Keratinocyte (primary cell): ENCODE results near the gene ATPAF2. TPM values are rescaled to one million over a fixed set of nuclear protein-coding genes. Genes with fewer than 3 reads are reported as not detected.

Source experiments
- DNase-seq: peaks from one replicate; pipeline ENCODE4 v3.0.0-alpha.2; 2011; ENCODE audit warnings: low read depth, missing footprints, low spot score
- FAIRE-seq: peaks from 2 replicates; lab custom pipeline; 2011; peaks lifted over from hg19 to GRCh38; lab: Jason Lieb, UNC
- H2AFZ ChIP-seq: 2 replicates; pipeline ENCODE4 v1.6.0; 2012; ENCODE audit warnings: low read length, control low read depth, inconsistent platforms; ENCODE audit not compliant: control insufficient read depth
- H3K27ac ChIP-seq: 2 replicates; pipeline ENCODE4 v1.5.1; 2011; ENCODE audit warnings: low read length; ENCODE audit not compliant: control insufficient read depth, insufficient read depth
- H3K27me3 ChIP-seq: 3 replicates; pipeline ENCODE4 v1.6.0; 2011; ENCODE audit warnings: low read length; ENCODE audit not compliant: control insufficient read depth, insufficient read depth; ENCODE audit errors: extremely low read depth
- H3K36me3 ChIP-seq, 2 experiments: 2 replicates in 1 of 2; 3 replicates in 1 of 2; pipeline ENCODE4 v1.5.1; 2011; ENCODE audit warnings: low read length in 2 of 2, mild to moderate bottlenecking in 1 of 2; ENCODE audit not compliant: control insufficient read depth in 2 of 2, insufficient read depth in 2 of 2; ENCODE audit errors: extremely low read depth in 1 of 2
- H3K4me1 ChIP-seq: 3 replicates; pipeline ENCODE4 v1.5.1; 2011; ENCODE audit warnings: low read length; ENCODE audit not compliant: control insufficient read depth, insufficient read depth; ENCODE audit errors: extremely low read depth
- H3K4me2 ChIP-seq: 3 replicates; pipeline ENCODE4 v1.6.0; 2011; ENCODE audit warnings: low read depth, low read length; ENCODE audit not compliant: control insufficient read depth, insufficient read depth; ENCODE audit errors: extremely low read depth
- H3K4me3 ChIP-seq, 3 experiments: fragments of 200-600 bp in 1 of 3; sonication (generic) in 1 of 3; 2 replicates in 2 of 3; 3 replicates in 1 of 3; pipeline ENCODE4 v1.5.1; 2011 to 2016; ENCODE audit warnings: low read length in 3 of 3, mild to moderate bottlenecking in 3 of 3, control low read depth in 2 of 3, inconsistent platforms in 1 of 3, low read depth in 1 of 3, mixed read lengths in 1 of 3, mixed run types in 1 of 3, moderate library complexity in 1 of 3; ENCODE audit not compliant: control insufficient read depth in 2 of 3, insufficient read depth in 2 of 3; ENCODE audit errors: extremely low read depth in 1 of 3
- H3K79me2 ChIP-seq: 2 replicates; pipeline ENCODE4 v1.6.0; 2012; ENCODE audit warnings: low read length; ENCODE audit not compliant: control insufficient read depth, insufficient read depth
- H3K9ac ChIP-seq: 3 replicates; pipeline ENCODE4 v1.6.0; 2011; ENCODE audit warnings: low read length; ENCODE audit not compliant: control insufficient read depth, insufficient read depth; ENCODE audit errors: extremely low read depth
- H3K9me1 ChIP-seq: 3 replicates; pipeline ENCODE4 v1.6.0; 2011; ENCODE audit warnings: low read length; ENCODE audit not compliant: control insufficient read depth, insufficient read depth; ENCODE audit errors: extremely low read depth
- H3K9me3 ChIP-seq: 2 replicates; pipeline ENCODE4 v1.5.1; 2012; ENCODE audit warnings: low read depth, low read length; ENCODE audit not compliant: control insufficient read depth
- H4K20me1 ChIP-seq: 3 replicates; pipeline ENCODE4 v1.6.0; 2011; ENCODE audit warnings: low read length; ENCODE audit not compliant: control insufficient read depth, insufficient read depth; ENCODE audit errors: extremely low read depth
- CTCF ChIP-seq, 3 experiments: IDR thresholded peaks in 1 of 3; conservative IDR thresholded peaks in 1 of 3; optimal IDR thresholded peaks in 1 of 3; 2 replicates in 2 of 3; 3 replicates in 1 of 3; pipeline versions ENCODE3 to v1.5.1; 2011; ENCODE audit warnings: low read length in 3 of 3, mild to moderate bottlenecking in 3 of 3, moderate library complexity in 2 of 3, control low read depth in 1 of 3, inconsistent platforms in 1 of 3; ENCODE audit not compliant: insufficient read depth in 2 of 3; ENCODE audit errors: extremely low read depth in 1 of 3
- EZH2 ChIP-seq: IDR thresholded peaks from one replicate; pipeline ENCODE4 v1.6.1; 2012; ENCODE audit warnings: inconsistent platforms, mild to moderate bottlenecking, low read length, moderate library complexity
- dilution Hi-C: fragments of 300-500 bp; cut with MboI; formaldehyde crosslinking; loops from one replicate; pipeline ENCODE4 v1.7.0; 2020; ENCODE audit warnings: low sequenced_read_pairs; ENCODE audit not compliant: extremely low pct_ligation_motif_present
- polyA plus RNA-seq, 5 experiments: library from polyadenylated mRNA; depleted of rRNA in 3 of 5; stranded (reverse) in 3 of 5; stranded (forward) in 1 of 5; unstranded in 1 of 5; fragments of >200 nt; gene quantifications; 1 replicate in 1 of 5; 2 replicates in 3 of 5; 3 replicates in 1 of 5; pipeline versions ENCODE4 v1.2.1 to v1.2.3, GENCODE V29; 2011 to 2012; ENCODE audit warnings: missing spikeins in 2 of 5, low read depth in 1 of 5, low replicate concordance in 1 of 5

ATPAF2 gene
- polyA plus RNA-seq, 1 donor (not counting 4 experiments of a cell fraction or from before 2014, with no cell fraction given): 24.4 TPM

- H3K4me2 ChIP-seq: no peak overlapping the region
- peaks cover 14% of the 10 kb centered on the region for H3K79me2 ChIP-seq
- H3K9me1 ChIP-seq: no peaks in the 10 kb centered on the region
- dilution Hi-C loops: no loop called here
- peaks cover 9% of the 10 kb centered on the region for H3K4me1 ChIP-seq
- no peak overlapping the region for H3K27ac ChIP-seq
- H4K20me1 ChIP-seq: no peaks in the 10 kb centered on the region
- no peaks in the 10 kb centered on the region for H3K27me3 ChIP-seq
- DNase-seq: no peak
- H2AFZ ChIP-seq: no peak overlapping the region
- no peak for TF ChIP-seq EZH2
- no peak for TF ChIP-seq CTCF (optimal IDR thresholded peaks at IDR 0.05 in 1 of 3, IDR thresholded peaks at IDR 0.05 in 1 of 3, conservative IDR thresholded peaks at IDR 0.05 in 1 of 3; ENCODE audit: extremely low read depth in 1 of 3, insufficient read depth in 2 of 3, low read length in 3 of 3)
- no peaks in the 10 kb centered on the region for H3K9me3 ChIP-seq
- no peak overlapping the region for H3K9ac ChIP-seq
- no peaks in the 10 kb centered on the region for H3K36me3 ChIP-seq
- no peak for FAIRE-seq
- H3K4me3 ChIP-seq: no peak overlapping the region
These were observed 45.3 kb upstream of the ATPAF2 start for GRCh38 chr17:18084256-18084655.

DNA sequence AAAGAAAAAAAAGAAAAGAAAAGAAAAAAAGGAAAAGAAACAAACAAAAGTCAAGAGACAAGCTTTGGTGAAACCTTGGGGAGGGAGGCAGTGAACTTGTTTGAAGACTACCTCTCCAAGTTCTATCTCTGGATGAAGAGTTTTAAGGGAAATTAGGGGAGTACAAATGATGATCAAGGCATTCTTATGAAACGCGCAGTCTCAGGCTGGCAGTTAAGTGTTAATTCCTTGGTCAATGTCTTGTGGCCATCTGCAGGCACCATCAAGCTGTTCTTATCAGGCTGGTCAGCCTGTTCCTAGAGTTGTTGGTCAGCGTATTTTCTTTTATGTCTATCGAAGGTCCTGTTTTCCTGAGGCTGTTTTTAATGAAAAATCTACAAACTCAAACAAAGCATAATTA is 40.6 kb upstream of the ATPAF2 start:
- Histone ChIP-seq H3K4me2 (no peak overlapping the region), H3K9me3 (no peaks in the 10 kb centered on the region), H3K9ac (no peak overlapping the region), H4K20me1 (no peaks in the 10 kb centered on the region), H3K79me2 (no peaks in the 10 kb centered on the region), H3K4me3 (no peak overlapping the region), H3K27me3 (no peaks in the 10 kb centered on the region), H3K27ac (no peak overlapping the region), H3K36me3 (no peaks in the 10 kb centered on the region), H3K4me1 (peaks cover 2% of the 10 kb centered on the region), H3K9me1 (no peaks in the 10 kb centered on the region), H2AFZ (no peak overlapping the region)
- dilution Hi-C loops: no loop called here
- TF ChIP-seq CTCF (optimal IDR thresholded peaks at IDR 0.05 in 1 of 3, IDR thresholded peaks at IDR 0.05 in 1 of 3, conservative IDR thresholded peaks at IDR 0.05 in 1 of 3; ENCODE audit: extremely low read depth in 1 of 3, insufficient read depth in 2 of 3, low read length in 3 of 3) (no peak), EZH2 (no peak)
- DNase-seq: no peak
- no peak for FAIRE-seq
